ENCODE results near the gene PITPNB.

GRCh38 chr22:27948569-27948968 is 29.5 kb upstream of the PITPNB start:
- TF ChIP-seq POLR2AphosphoS5 (IDR thresholded peaks at IDR 0.05; ENCODE audit: low read depth, low read length) (no peak), TAF1 (IDR thresholded peaks at IDR 0.05; ENCODE audit: borderline replicate concordance, insufficient read depth, low read length) (no peak)
